ENCODE data around the gene RPS6KC1. TPM values are rescaled to one million over a fixed set of nuclear protein-coding genes. Genes with fewer than 3 reads are reported as not detected.

The RPS6KC1 gene
- total and polyA plus RNA-seq, 8 donors: 15.8 to 25.2 (median 23.5) TPM

DNA sequence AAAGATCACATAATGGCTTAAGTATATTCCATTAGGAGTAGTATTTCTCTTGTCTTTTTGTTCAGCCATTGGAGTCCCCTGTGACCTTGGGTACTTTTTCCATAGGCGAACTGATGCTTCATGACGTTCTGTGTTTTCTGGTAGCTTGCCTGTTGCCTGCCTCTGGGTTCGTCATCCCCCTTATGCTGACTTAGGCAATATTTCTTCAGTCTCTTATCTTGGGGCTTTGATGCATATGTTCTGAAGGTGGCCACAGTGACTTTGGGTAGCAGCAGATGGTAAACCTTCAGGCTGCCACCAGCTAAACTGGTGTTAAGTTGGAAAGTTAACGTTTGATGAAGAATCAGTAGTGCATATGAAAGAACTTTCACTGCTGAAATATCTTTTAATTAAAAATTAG, 170.2 kb downstream of the RPS6KC1 start:
- TF ChIP-seq, protein P1, sequence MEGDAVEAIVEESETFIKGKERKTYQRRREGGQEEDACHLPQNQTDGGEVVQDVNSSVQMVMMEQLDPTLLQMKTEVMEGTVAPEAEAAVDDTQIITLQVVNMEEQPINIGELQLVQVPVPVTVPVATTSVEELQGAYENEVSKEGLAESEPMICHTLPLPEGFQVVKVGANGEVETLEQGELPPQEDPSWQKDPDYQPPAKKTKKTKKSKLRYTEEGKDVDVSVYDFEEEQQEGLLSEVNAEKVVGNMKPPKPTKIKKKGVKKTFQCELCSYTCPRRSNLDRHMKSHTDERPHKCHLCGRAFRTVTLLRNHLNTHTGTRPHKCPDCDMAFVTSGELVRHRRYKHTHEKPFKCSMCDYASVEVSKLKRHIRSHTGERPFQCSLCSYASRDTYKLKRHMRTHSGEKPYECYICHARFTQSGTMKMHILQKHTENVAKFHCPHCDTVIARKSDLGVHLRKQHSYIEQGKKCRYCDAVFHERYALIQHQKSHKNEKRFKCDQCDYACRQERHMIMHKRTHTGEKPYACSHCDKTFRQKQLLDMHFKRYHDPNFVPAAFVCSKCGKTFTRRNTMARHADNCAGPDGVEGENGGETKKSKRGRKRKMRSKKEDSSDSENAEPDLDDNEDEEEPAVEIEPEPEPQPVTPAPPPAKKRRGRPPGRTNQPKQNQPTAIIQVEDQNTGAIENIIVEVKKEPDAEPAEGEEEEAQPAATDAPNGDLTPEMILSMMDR (IDR thresholded peaks at IDR 0.05): no peak
- Histone ChIP-seq H3K27ac (no peak overlapping the region), H3K27me3 (no peaks in the 10 kb centered on the region), H3K4me3 (no peak overlapping the region), H3K36me3 (no peaks in the 10 kb centered on the region), H3K4me1 (no peaks in the 10 kb centered on the region), H3K9me3 (no peaks in the 10 kb centered on the region)
- intact Hi-C loops (cut with DNase I): no loop called here
- no peak for ATAC-seq
- DNase-seq: no peak

DNA sequence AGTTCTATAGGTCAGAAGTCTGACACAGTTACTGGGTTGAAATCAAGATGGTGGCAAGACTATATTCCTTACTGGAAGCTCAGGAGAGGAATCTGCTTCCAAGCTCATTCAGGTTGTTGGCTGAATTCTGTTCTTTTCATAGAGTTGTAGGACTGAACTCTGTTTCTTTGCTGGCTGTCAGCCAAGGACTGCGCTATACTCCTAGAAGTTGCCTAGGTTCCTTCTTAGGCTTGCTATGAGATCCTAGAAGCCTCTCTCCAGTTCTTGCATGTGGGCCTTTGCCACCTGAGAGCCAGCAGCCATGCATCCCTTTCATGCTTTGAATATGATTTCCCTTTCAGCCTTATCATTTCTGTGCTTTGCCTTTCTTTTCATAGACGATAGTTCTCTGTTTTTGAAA, 176.4 kb downstream of the RPS6KC1 start:
- Histone ChIP-seq H3K36me3 (no peaks in the 10 kb centered on the region), H3K4me3 (no peak overlapping the region), H3K27ac (no peak overlapping the region), H3K27me3 (no peaks in the 10 kb centered on the region), H3K9me3 (no peaks in the 10 kb centered on the region), H3K4me1 (no peaks in the 10 kb centered on the region)
- intact Hi-C loops (cut with DNase I): no loop called here
- TF ChIP-seq, protein P1 (IDR thresholded peaks at IDR 0.05): no peak
- DNase-seq (no peak), ATAC-seq (no peak)

DNA sequence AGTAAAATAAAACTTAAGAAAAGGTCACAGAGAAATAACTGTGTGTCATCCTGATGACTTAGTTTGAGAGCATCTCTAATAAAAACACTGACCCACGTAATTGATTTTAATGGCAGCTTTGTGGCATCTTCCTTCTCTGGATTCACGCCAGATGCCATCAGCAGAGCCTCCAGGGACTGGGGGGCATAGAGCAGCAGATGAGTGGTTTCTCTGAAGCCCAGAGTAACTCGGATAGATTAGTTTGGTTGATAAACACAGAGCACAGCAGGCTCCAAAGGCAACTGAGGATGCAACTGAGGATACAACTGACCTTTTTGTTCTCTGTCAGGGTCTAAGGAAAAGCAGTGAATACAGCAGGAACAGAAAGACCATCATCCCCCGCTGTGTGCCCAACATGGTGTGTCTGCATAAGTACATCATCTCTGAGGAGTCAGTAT, 180.8 kb downstream of the RPS6KC1 start:
- Histone ChIP-seq H3K36me3 (peaks cover 0 to 12% of the 10 kb centered on the region in 2 donors), H3K27me3 (no peaks in the 10 kb centered on the region), H3K4me3 (no peak overlapping the region), H3K9me3 (no peaks in the 10 kb centered on the region), H3K27ac (no peak overlapping the region), H3K4me1 (no peaks in the 10 kb centered on the region)
- DNase-seq (no peak), ATAC-seq (no peak)
- intact Hi-C loops (cut with DNase I): no loop called here
- TF ChIP-seq, protein P1 (IDR thresholded peaks at IDR 0.05): no peak

DNA sequence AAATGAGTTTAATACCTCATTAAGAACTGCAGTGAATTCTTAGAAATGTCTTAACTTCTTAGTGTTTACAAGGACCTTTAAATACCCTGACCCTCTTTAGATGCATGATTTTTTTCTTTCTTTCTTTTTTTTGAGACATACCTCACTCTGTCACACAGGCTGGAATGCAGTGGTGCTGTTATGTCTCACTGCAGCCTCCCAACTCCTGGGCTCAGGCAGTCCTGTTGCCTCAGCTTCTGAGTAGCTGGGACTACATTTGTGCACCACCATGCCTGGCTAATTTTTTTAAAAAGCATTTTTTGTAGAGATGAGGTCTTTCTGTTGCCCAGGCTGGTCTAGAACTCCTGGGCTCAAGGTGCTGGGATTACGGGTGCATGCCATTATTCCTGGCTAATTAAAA, 191.8 kb downstream of the RPS6KC1 start:
- peaks cover 0 to 9% of the 10 kb centered on the region in 2 donors for H3K36me3 ChIP-seq
- intact Hi-C loops (cut with DNase I): no loop called here
- no peak for DNase-seq
- no peaks in the 10 kb centered on the region for H3K9me3 ChIP-seq
- no peak overlapping the region for H3K4me3 ChIP-seq
- no peak overlapping the region for H3K27ac ChIP-seq
- ATAC-seq: no peak
- no peaks in the 10 kb centered on the region for H3K4me1 ChIP-seq
- TF ChIP-seq, protein P1 (IDR thresholded peaks at IDR 0.05): no peak
- no peaks in the 10 kb centered on the region for H3K27me3 ChIP-seq

DNA sequence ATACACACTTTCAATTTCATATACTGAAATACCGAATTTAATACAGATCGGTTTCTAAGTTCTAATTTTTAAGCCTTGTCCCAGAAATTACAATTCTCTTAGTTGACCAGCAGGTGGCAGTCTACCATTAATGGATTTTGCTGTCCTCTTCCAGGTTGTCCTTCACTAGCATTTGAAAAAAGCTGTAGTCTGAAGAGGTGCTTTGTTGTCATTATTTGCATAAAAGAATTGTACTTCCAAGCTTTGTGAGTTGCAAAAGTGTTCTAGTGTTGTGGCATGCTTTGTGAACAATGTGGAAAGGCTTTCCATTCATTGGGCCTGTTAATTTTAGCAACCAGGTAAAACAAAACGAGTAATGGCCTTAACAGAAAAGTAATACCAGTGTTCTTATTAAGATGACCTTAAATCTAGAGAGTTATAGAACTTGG, 193.6 kb downstream of the RPS6KC1 start:
- ATAC-seq: peak; percentile 84
- no peaks in the 10 kb centered on the region for H3K9me3 ChIP-seq
- no peaks in the 10 kb centered on the region for H3K27me3 ChIP-seq
- peak in 2 of 4 donors; percentile 17 to 49 for DNase-seq
- no peak overlapping the region for H3K4me3 ChIP-seq
- no peak overlapping the region for H3K27ac ChIP-seq
- H3K4me1 ChIP-seq: no peaks in the 10 kb centered on the region
- H3K36me3 ChIP-seq: peaks cover 0 to 9% of the 10 kb centered on the region in 2 donors
- intact Hi-C loops (cut with DNase I): no loop called here
- TF ChIP-seq, protein P1 (IDR thresholded peaks at IDR 0.05): peak; percentile 74 to 80

Data from left lung (tissue), 10 donors.